ENCODE measurements around the gene PRDM5.

DNA sequence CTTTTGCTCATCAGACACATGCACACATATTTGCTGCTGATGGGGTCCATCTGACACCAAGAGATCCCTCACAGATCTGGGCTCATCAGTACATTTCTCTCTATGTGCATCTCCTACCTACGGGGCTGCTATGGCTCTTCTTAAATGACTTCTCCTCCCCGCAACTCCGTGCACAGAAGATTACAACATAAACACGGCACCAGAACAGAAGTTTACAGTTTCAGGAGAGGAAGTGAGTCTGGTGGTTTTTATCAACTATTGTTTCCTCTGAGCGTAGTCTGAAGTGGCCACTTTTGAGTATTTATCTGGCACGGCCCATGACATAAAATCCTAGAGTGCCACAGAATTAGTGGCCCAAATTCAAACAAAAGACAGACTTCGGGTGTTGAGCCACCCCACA lies 263.8 kb downstream of the PRDM5 start:
- TF ChIP-seq POLR2A (IDR thresholded peaks at IDR 0.05), result no peak
- TF ChIP-seq, protein P1, sequence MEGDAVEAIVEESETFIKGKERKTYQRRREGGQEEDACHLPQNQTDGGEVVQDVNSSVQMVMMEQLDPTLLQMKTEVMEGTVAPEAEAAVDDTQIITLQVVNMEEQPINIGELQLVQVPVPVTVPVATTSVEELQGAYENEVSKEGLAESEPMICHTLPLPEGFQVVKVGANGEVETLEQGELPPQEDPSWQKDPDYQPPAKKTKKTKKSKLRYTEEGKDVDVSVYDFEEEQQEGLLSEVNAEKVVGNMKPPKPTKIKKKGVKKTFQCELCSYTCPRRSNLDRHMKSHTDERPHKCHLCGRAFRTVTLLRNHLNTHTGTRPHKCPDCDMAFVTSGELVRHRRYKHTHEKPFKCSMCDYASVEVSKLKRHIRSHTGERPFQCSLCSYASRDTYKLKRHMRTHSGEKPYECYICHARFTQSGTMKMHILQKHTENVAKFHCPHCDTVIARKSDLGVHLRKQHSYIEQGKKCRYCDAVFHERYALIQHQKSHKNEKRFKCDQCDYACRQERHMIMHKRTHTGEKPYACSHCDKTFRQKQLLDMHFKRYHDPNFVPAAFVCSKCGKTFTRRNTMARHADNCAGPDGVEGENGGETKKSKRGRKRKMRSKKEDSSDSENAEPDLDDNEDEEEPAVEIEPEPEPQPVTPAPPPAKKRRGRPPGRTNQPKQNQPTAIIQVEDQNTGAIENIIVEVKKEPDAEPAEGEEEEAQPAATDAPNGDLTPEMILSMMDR (IDR thresholded peaks at IDR 0.05), result no peak

All from thyroid gland (tissue), 4 donors.